CD4-positive, alpha-beta T cell (primary cell): ENCODE measurements around the gene TSPAN31. TPM values are rescaled to one million over a fixed set of nuclear protein-coding genes. Genes with fewer than 3 reads are reported as not detected.
A peak's percentile ranks its signal among the peaks of the same experiment; 100 is the strongest.

Experiments used
- ATAC-seq: fragments of 200-7000 bp; cut with Tn5 transposase; one replicate; pipeline ENCODE4 v1.10.0; 2022; ENCODE audit warnings: mild to moderate bottlenecking; ENCODE audit not compliant: poor library complexity
- CTCF ChIA-PET: fragments of 350-600 bp; sonication (Branson Sonifier 250); formaldehyde crosslinking; loops from one replicate; lab custom pipeline; 2021; ENCODE audit warnings: antibody characterized with exemption, inconsistent platforms; lab: Charles Lee
- POLR2A ChIA-PET: fragments of 350-600 bp; sonication (Branson Sonifier 250); formaldehyde crosslinking; loops from one replicate; lab custom pipeline; 2021; ENCODE audit warnings: antibody characterized with exemption, inconsistent platforms; lab: Charles Lee
- DNase-seq, 14 experiments: peaks; one replicate each; pipeline ENCODE4 v3.0.0-alpha.2; 2013 to 2020; ENCODE audit warnings: mixed read lengths in 2 of 14
- H3K27ac ChIP-seq, 2 donors: one replicate each; pipeline versions ENCODE4 v1.5.1 to v1.7.0; 2013; ENCODE audit warnings: low read length in 2 of 2, low read depth in 1 of 2, mild to moderate bottlenecking in 1 of 2
- H3K27me3 ChIP-seq, 2 experiments: 1 replicate in 1 of 2; 2 replicates in 1 of 2; pipeline versions ENCODE4 v1.6.1 to v1.7.0; 2013; ENCODE audit warnings: low read length in 2 of 2, control low read depth in 1 of 2, mild to moderate bottlenecking in 1 of 2, moderate library complexity in 1 of 2; ENCODE audit not compliant: insufficient read depth in 2 of 2, control insufficient read depth in 1 of 2
- H3K36me3 ChIP-seq: one replicate; pipeline ENCODE4 v1.6.1; 2013; ENCODE audit warnings: low read length, control low read depth; ENCODE audit not compliant: insufficient read depth
- H3K4me1 ChIP-seq: one replicate; pipeline ENCODE4 v1.6.1; 2013; ENCODE audit warnings: low read length, control low read depth; ENCODE audit not compliant: insufficient read depth
- H3K4me3 ChIP-seq: one replicate; pipeline ENCODE4 v1.5.1; 2013; ENCODE audit warnings: mild to moderate bottlenecking, low read length, moderate library complexity
- H3K9me3 ChIP-seq, 2 experiments: 1 replicate in 1 of 2; 2 replicates in 1 of 2; pipeline versions ENCODE4 v1.6.1 to v1.7.0; 2013; ENCODE audit warnings: low read length in 2 of 2, mild to moderate bottlenecking in 2 of 2, control low read depth in 1 of 2, moderate library complexity in 1 of 2; ENCODE audit not compliant: control insufficient read depth in 1 of 2, insufficient read depth in 1 of 2
- H3K27ac Mint-ChIP-seq: one replicate; pipeline ENCODE4 v1.8.0; 2020; ENCODE audit warnings: mixed read lengths
- H3K27me3 Mint-ChIP-seq: one replicate; pipeline ENCODE4 v1.8.0; 2021; ENCODE audit warnings: mixed read lengths
- H3K36me3 Mint-ChIP-seq: one replicate; pipeline ENCODE4 v1.8.0; 2021; ENCODE audit warnings: low read depth, mixed read lengths
- H3K4me1 Mint-ChIP-seq: one replicate; pipeline ENCODE4 v1.8.0; 2021; ENCODE audit warnings: low read depth, mixed read lengths
- H3K4me3 Mint-ChIP-seq: one replicate; pipeline ENCODE4 v1.8.0; 2020; ENCODE audit warnings: mild to moderate bottlenecking, mixed read lengths
- H3K9me3 Mint-ChIP-seq: one replicate; pipeline ENCODE4 v1.8.0; 2020; ENCODE audit warnings: mixed read lengths
- intact Hi-C, 2 experiments: fragments of 100-400 bp; cut with DNase I in 1 of 2; cut with micrococcal nuclease in 1 of 2; formaldehyde crosslinking; loops; one replicate each; pipeline versions ENCODE4 v1.15.1 to v1.9.0; 2023 to 2025; cut with DNase I, micrococcal nuclease
- total RNA-seq, 174 experiments: library from RNA in 2 of 174; stranded (reverse) in 2 of 174; gene quantifications; one replicate each; pipeline ENCODE4 v1.2.3 and lab custom pipeline; 2021 to 2026
- TF ChIP-seq, protein P1 (sequence below): fragments of 200-600 bp; IDR thresholded peaks from one replicate; pipeline ENCODE4 v1.8.0; 2022; ENCODE audit warnings: antibody characterized with exemption, mild to moderate bottlenecking

Gene TSPAN31
- total RNA-seq, 2 experiments from 2014 or later = 10.3 to 10.7 TPM

- Histone ChIP-seq H3K9me3 (no peaks in the 10 kb centered on the region), H3K4me1 (peaks cover 58% of the 10 kb centered on the region), H3K27me3 (no peaks in the 10 kb centered on the region), H3K4me3 (no peak overlapping the region), H3K27ac (peak overlapping the region; percentile 78 to 82), H3K36me3 (peaks cover 11% of the 10 kb centered on the region)
- ChIA-PET POLR2A (interaction anchor here (0.9 to 2.8 kb wide), 14 partner anchors 9 to 160 kb away, joined by 3 to 15 read pairs (median 4); partner anchors contain the start of genes ATP23, CTDSP2, CYP27B1 and EEF1AKMT3), CTCF (interaction anchor here (1.2 to 2.8 kb wide), 4 partner anchors 9 to 124 kb away, joined by 3 to 20 read pairs (median 4); partner anchors contain the start of genes EEF1AKMT3 and METTL1)
- no peaks in the 10 kb centered on the region for H3K9me3 Mint-ChIP-seq
- H3K4me3 Mint-ChIP-seq = peak overlapping the region; percentile 100
- DNase-seq = peak in 4 of 14 experiments; percentile 17 to 62 (median 58)
- intact Hi-C loops = loop anchor here in 1 of 2 experiments (5.0 kb wide), 1 partner anchor 126 kb away; no protein-coding TSS in a partner anchor
- peak overlapping the region; percentile 100 for H3K27ac Mint-ChIP-seq
- ATAC-seq = peak; percentile 11
- peaks cover 25% of the 10 kb centered on the region for H3K36me3 Mint-ChIP-seq
- H3K27me3 Mint-ChIP-seq = no peaks in the 10 kb centered on the region
- peaks cover 47% of the 10 kb centered on the region for H3K4me1 Mint-ChIP-seq
- TF ChIP-seq, protein P1, sequence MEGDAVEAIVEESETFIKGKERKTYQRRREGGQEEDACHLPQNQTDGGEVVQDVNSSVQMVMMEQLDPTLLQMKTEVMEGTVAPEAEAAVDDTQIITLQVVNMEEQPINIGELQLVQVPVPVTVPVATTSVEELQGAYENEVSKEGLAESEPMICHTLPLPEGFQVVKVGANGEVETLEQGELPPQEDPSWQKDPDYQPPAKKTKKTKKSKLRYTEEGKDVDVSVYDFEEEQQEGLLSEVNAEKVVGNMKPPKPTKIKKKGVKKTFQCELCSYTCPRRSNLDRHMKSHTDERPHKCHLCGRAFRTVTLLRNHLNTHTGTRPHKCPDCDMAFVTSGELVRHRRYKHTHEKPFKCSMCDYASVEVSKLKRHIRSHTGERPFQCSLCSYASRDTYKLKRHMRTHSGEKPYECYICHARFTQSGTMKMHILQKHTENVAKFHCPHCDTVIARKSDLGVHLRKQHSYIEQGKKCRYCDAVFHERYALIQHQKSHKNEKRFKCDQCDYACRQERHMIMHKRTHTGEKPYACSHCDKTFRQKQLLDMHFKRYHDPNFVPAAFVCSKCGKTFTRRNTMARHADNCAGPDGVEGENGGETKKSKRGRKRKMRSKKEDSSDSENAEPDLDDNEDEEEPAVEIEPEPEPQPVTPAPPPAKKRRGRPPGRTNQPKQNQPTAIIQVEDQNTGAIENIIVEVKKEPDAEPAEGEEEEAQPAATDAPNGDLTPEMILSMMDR = no peak
These were observed 36.4 kb downstream of the TSPAN31 start for GRCh38 chr12:57781244-57781643.

- H3K27ac Mint-ChIP-seq = peak overlapping the region; percentile 100
- Histone ChIP-seq H3K4me1 (peaks cover 58% of the 10 kb centered on the region), H3K27me3 (no peaks in the 10 kb centered on the region), H3K36me3 (peaks cover 16% of the 10 kb centered on the region), H3K4me3 (no peak overlapping the region), H3K27ac (peak overlapping the region; percentile 51 to 78), H3K9me3 (no peaks in the 10 kb centered on the region)
- intact Hi-C loops = loop anchor here (1.0 to 5.0 kb wide), 5 partner anchors 10 to 126 kb away; partner anchors contain the start of genes EEF1AKMT3 (in 1 of the 2) and METTL1 (in 1 of the 2)
- POLR2A ChIA-PET = interaction anchor here (0.9 to 2.8 kb wide), 14 partner anchors 10 to 159 kb away, joined by 3 to 15 read pairs (median 4); partner anchors contain the start of genes ATP23, CTDSP2, CYP27B1 and EEF1AKMT3
- H3K36me3 Mint-ChIP-seq = peaks cover 30% of the 10 kb centered on the region
- peaks cover 47% of the 10 kb centered on the region for H3K4me1 Mint-ChIP-seq
- no peaks in the 10 kb centered on the region for H3K27me3 Mint-ChIP-seq
- CTCF ChIA-PET = interaction anchor here (1.2 to 2.8 kb wide), 4 partner anchors 10 to 124 kb away, joined by 3 to 20 read pairs (median 4); partner anchors contain the start of genes EEF1AKMT3 and METTL1
- no peaks in the 10 kb centered on the region for H3K9me3 Mint-ChIP-seq
- TF ChIP-seq, protein P1 = no peak
- DNase-seq (peak in 1 of 14 experiments; percentile 22), ATAC-seq (no peak)
- H3K4me3 Mint-ChIP-seq = peak overlapping the region; percentile 100
These were observed 37.0 kb downstream of the TSPAN31 start for GRCh38 chr12:57781801-57782200.

GRCh38 chr12:57782243-57782607 is 37.4 kb downstream of the TSPAN31 start:
- peak overlapping the region; percentile 100 for H3K4me3 Mint-ChIP-seq
- Histone ChIP-seq H3K27ac (peak overlapping the region; percentile 51 to 78), H3K27me3 (no peaks in the 10 kb centered on the region), H3K4me1 (peaks cover 58% of the 10 kb centered on the region), H3K9me3 (no peaks in the 10 kb centered on the region), H3K36me3 (peaks cover 20% of the 10 kb centered on the region), H3K4me3 (peak overlapping the region; percentile 89)
- peaks cover 34% of the 10 kb centered on the region for H3K36me3 Mint-ChIP-seq
- no peak for DNase-seq
- peak; percentile 2 for ATAC-seq
- TF ChIP-seq, protein P1 = no peak
- POLR2A ChIA-PET = interaction anchor here (1.0 to 2.8 kb wide), 13 partner anchors 9 to 159 kb away, joined by 3 to 15 read pairs (median 4); partner anchors contain the start of genes ATP23, CYP27B1, EEF1AKMT3 and METTL1
- H3K27ac Mint-ChIP-seq = peak overlapping the region; percentile 100
- H3K9me3 Mint-ChIP-seq = no peaks in the 10 kb centered on the region
- CTCF ChIA-PET = interaction anchor here (0.7 to 2.8 kb wide), 5 partner anchors 10 to 122 kb away, joined by 3 to 20 read pairs (median 5); partner anchors contain the start of genes EEF1AKMT3 and METTL1
- no peaks in the 10 kb centered on the region for H3K27me3 Mint-ChIP-seq
- peaks cover 47% of the 10 kb centered on the region for H3K4me1 Mint-ChIP-seq
- intact Hi-C loops = loop anchor here (1.0 to 5.0 kb wide), 5 partner anchors 10 to 125 kb away; partner anchors contain the start of genes EEF1AKMT3 (in 1 of the 2) and METTL1 (in 1 of the 2)
